Activated naive CD4-positive, alpha-beta T cell treated with anti-CD3 and anti-CD28 coated beads, Interleukin-2, amount 10 ng/mL, durations not matched to agents 7 days and 5 days (primary cell): Measurements from ENCODE around the gene KCNC1.

Experiments used
- CTCF ChIA-PET: fragments of 350-600 bp; sonication (Branson Sonifier 250); formaldehyde crosslinking; loops from one replicate; lab custom pipeline; 2021; ENCODE audit warnings: antibody characterized with exemption; lab: Charles Lee
- DNase-seq: peaks from one replicate; pipeline ENCODE4 v3.0.0-alpha.2; 2020
- H3K27ac Mint-ChIP-seq: one replicate; pipeline ENCODE4 v1.8.0; 2021; ENCODE audit warnings: mild to moderate bottlenecking, moderate library complexity, mixed read lengths
- H3K27me3 Mint-ChIP-seq: one replicate; pipeline ENCODE4 v1.8.0; 2021; ENCODE audit warnings: mild to moderate bottlenecking, mixed read lengths
- H3K36me3 Mint-ChIP-seq: one replicate; pipeline ENCODE4 v1.8.0; 2021; ENCODE audit warnings: mixed read lengths
- H3K4me1 Mint-ChIP-seq: one replicate; pipeline ENCODE4 v1.8.0; 2021; ENCODE audit warnings: mixed read lengths
- H3K4me3 Mint-ChIP-seq: one replicate; pipeline ENCODE4 v1.8.0; 2021; ENCODE audit warnings: mild to moderate bottlenecking, moderate library complexity, mixed read lengths
- H3K9me3 Mint-ChIP-seq: one replicate; pipeline ENCODE4 v1.8.0; 2021; ENCODE audit warnings: mixed read lengths

The KCNC1 gene

GRCh38 chr11:17721242-17721999 lies 13.2 kb upstream of the KCNC1 start:
- Mint-ChIP-seq H3K27me3 (peaks cover 15% of the 10 kb centered on the region), H3K27ac (no peak overlapping the region), H3K4me1 (no peaks in the 10 kb centered on the region), H3K9me3 (no peaks in the 10 kb centered on the region), H3K36me3 (no peaks in the 10 kb centered on the region), H3K4me3 (no peak overlapping the region)
- CTCF ChIA-PET: interaction anchor here (0.6 to 1.8 kb wide), 6 partner anchors 8 to 155 kb away, joined by 3 to 13 read pairs (median 4); no protein-coding TSS in a partner anchor
- peak; percentile 13 for DNase-seq

GRCh38 chr11:17722000-17722643 lies 12.5 kb upstream of the KCNC1 start:
- peak; percentile 17 for DNase-seq
- H3K9me3 Mint-ChIP-seq: no peaks in the 10 kb centered on the region
- no peak overlapping the region for H3K4me3 Mint-ChIP-seq
- H3K27ac Mint-ChIP-seq: no peak overlapping the region
- H3K4me1 Mint-ChIP-seq: no peaks in the 10 kb centered on the region
- peaks cover 17% of the 10 kb centered on the region for H3K27me3 Mint-ChIP-seq
- H3K36me3 Mint-ChIP-seq: no peaks in the 10 kb centered on the region
- CTCF ChIA-PET: interaction anchor here (0.6 to 1.8 kb wide), 3 partner anchors 9 to 154 kb away, joined by 4 to 13 read pairs (median 5); no protein-coding TSS in a partner anchor

GRCh38 chr11:17724020-17724908 lies 10.3 kb upstream of the KCNC1 start:
- no peaks in the 10 kb centered on the region for H3K9me3 Mint-ChIP-seq
- H3K27me3 Mint-ChIP-seq: peaks cover 17% of the 10 kb centered on the region
- H3K4me1 Mint-ChIP-seq: no peaks in the 10 kb centered on the region
- no peak overlapping the region for H3K4me3 Mint-ChIP-seq
- H3K36me3 Mint-ChIP-seq: no peaks in the 10 kb centered on the region
- H3K27ac Mint-ChIP-seq: no peak overlapping the region
- CTCF ChIA-PET: no interaction called here
- peak; percentile 5 for DNase-seq

- Mint-ChIP-seq H3K4me1 (no peaks in the 10 kb centered on the region), H3K4me3 (no peak overlapping the region), H3K9me3 (no peaks in the 10 kb centered on the region), H3K27ac (no peak overlapping the region), H3K27me3 (peaks cover 22% of the 10 kb centered on the region), H3K36me3 (no peaks in the 10 kb centered on the region)
- CTCF ChIA-PET: no interaction called here
- DNase-seq: no peak
Measured at GRCh38 chr11:17725174-17725573, 9.4 kb upstream of the KCNC1 start.

GRCh38 chr11:17730137-17730536 lies 4.4 kb upstream of the KCNC1 start:
- no peaks in the 10 kb centered on the region for H3K36me3 Mint-ChIP-seq
- no peak overlapping the region for H3K4me3 Mint-ChIP-seq
- H3K27me3 Mint-ChIP-seq: peaks cover 51% of the 10 kb centered on the region
- H3K4me1 Mint-ChIP-seq: peaks cover 7% of the 10 kb centered on the region
- CTCF ChIA-PET: interaction anchor here (0.8 to 3.6 kb wide), 23 partner anchors 8 to 992 kb away, joined by 3 to 84 read pairs (median 5); partner anchors contain the start of gene C11orf58
- no peak overlapping the region for H3K27ac Mint-ChIP-seq
- DNase-seq: no peak
- no peaks in the 10 kb centered on the region for H3K9me3 Mint-ChIP-seq

GRCh38 chr11:17730608-17731462 lies 3.7 kb upstream of the KCNC1 start:
- Mint-ChIP-seq H3K27me3 (peaks cover 47% of the 10 kb centered on the region), H3K27ac (no peak overlapping the region), H3K9me3 (no peaks in the 10 kb centered on the region), H3K4me1 (peaks cover 7% of the 10 kb centered on the region), H3K4me3 (no peak overlapping the region), H3K36me3 (no peaks in the 10 kb centered on the region)
- peak; percentile 76 for DNase-seq
- CTCF ChIA-PET: interaction anchor here (0.7 to 3.6 kb wide), 38 partner anchors 8 to 993 kb away, joined by 3 to 84 read pairs (median 4); partner anchors contain the start of genes C11orf58 and SAAL1

- Mint-ChIP-seq H3K9me3 (no peaks in the 10 kb centered on the region), H3K4me1 (peaks cover 10% of the 10 kb centered on the region), H3K27me3 (peaks cover 43% of the 10 kb centered on the region), H3K27ac (no peak overlapping the region), H3K36me3 (no peaks in the 10 kb centered on the region), H3K4me3 (no peak overlapping the region)
- CTCF ChIA-PET: interaction anchor here (0.8 to 1.6 kb wide), 5 partner anchors 9 to 255 kb away, joined by 3 to 8 read pairs (median 4); no protein-coding TSS in a partner anchor
- no peak for DNase-seq
Measured at GRCh38 chr11:17733261-17733660, 1.3 kb upstream of the KCNC1 start.

GRCh38 chr11:17734986-17735817 lies 621 bp downstream of the KCNC1 start:
- CTCF ChIA-PET: interaction anchor here (1.0 kb wide), 1 partner anchor 221 kb away, joined by 4 read pairs; no protein-coding TSS in a partner anchor

GRCh38 chr11:17735818-17736578 lies 1.4 kb downstream of the KCNC1 start:
- Mint-ChIP-seq H3K9me3 (no peaks in the 10 kb centered on the region), H3K27ac (no peak overlapping the region), H3K4me1 (peaks cover 10% of the 10 kb centered on the region), H3K4me3 (no peak overlapping the region), H3K36me3 (no peaks in the 10 kb centered on the region), H3K27me3 (peaks cover 32% of the 10 kb centered on the region)
- peak; percentile 17 for DNase-seq
- CTCF ChIA-PET: no interaction called here

More at GRCh38 chr11:17734986-17735817, 621 bp downstream of the KCNC1 start:
- Mint-ChIP-seq H3K4me3 (no peak overlapping the region), H3K4me1 (peaks cover 10% of the 10 kb centered on the region), H3K27ac (no peak overlapping the region), H3K9me3 (no peaks in the 10 kb centered on the region), H3K36me3 (no peaks in the 10 kb centered on the region), H3K27me3 (peaks cover 38% of the 10 kb centered on the region)
- peak; percentile 70 for DNase-seq

GRCh38 chr11:17736579-17736893 lies 2.0 kb downstream of the KCNC1 start:
- Mint-ChIP-seq H3K36me3 (no peaks in the 10 kb centered on the region), H3K4me1 (peaks cover 10% of the 10 kb centered on the region), H3K9me3 (no peaks in the 10 kb centered on the region), H3K27me3 (peaks cover 31% of the 10 kb centered on the region), H3K27ac (no peak overlapping the region), H3K4me3 (no peak overlapping the region)
- peak; percentile 14 for DNase-seq
- CTCF ChIA-PET: interaction anchor here (0.8 kb wide), 1 partner anchor 16 kb away, joined by 3 read pairs; no protein-coding TSS in a partner anchor

GRCh38 chr11:17736930-17737817 lies 2.6 kb downstream of the KCNC1 start:
- DNase-seq: peak; percentile 13
- Mint-ChIP-seq H3K27ac (no peak overlapping the region), H3K36me3 (no peaks in the 10 kb centered on the region), H3K4me3 (no peak overlapping the region), H3K4me1 (peaks cover 10% of the 10 kb centered on the region), H3K9me3 (no peaks in the 10 kb centered on the region), H3K27me3 (peaks cover 31% of the 10 kb centered on the region)
- CTCF ChIA-PET: interaction anchor here (0.8 to 1.3 kb wide), 2 partner anchors 16 to 24 kb away, joined by 3 read pairs; no protein-coding TSS in a partner anchor
